Putamen (tissue), 1 donor: ENCODE data around the gene RAPGEF6.
"Not testable (repeated sequence)": the region's sequence is repeated elsewhere in the genome, so short reads cannot be mapped to it uniquely, and the experiment has no call there.

Experiments used
- DNase-seq: peaks from one replicate; pipeline ENCODE4 v3.0.0-alpha.2; 2016; ENCODE audit warnings: low spot score

Gene RAPGEF6, protein sequence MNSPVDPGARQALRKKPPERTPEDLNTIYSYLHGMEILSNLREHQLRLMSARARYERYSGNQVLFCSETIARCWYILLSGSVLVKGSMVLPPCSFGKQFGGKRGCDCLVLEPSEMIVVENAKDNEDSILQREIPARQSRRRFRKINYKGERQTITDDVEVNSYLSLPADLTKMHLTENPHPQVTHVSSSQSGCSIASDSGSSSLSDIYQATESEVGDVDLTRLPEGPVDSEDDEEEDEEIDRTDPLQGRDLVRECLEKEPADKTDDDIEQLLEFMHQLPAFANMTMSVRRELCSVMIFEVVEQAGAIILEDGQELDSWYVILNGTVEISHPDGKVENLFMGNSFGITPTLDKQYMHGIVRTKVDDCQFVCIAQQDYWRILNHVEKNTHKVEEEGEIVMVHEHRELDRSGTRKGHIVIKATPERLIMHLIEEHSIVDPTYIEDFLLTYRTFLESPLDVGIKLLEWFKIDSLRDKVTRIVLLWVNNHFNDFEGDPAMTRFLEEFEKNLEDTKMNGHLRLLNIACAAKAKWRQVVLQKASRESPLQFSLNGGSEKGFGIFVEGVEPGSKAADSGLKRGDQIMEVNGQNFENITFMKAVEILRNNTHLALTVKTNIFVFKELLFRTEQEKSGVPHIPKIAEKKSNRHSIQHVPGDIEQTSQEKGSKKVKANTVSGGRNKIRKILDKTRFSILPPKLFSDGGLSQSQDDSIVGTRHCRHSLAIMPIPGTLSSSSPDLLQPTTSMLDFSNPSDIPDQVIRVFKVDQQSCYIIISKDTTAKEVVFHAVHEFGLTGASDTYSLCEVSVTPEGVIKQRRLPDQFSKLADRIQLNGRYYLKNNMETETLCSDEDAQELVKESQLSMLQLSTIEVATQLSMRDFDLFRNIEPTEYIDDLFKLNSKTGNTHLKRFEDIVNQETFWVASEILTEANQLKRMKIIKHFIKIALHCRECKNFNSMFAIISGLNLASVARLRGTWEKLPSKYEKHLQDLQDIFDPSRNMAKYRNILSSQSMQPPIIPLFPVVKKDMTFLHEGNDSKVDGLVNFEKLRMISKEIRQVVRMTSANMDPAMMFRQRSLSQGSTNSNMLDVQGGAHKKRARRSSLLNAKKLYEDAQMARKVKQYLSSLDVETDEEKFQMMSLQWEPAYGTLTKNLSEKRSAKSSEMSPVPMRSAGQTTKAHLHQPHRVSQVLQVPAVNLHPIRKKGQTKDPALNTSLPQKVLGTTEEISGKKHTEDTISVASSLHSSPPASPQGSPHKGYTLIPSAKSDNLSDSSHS (N-terminal part only)

DNA sequence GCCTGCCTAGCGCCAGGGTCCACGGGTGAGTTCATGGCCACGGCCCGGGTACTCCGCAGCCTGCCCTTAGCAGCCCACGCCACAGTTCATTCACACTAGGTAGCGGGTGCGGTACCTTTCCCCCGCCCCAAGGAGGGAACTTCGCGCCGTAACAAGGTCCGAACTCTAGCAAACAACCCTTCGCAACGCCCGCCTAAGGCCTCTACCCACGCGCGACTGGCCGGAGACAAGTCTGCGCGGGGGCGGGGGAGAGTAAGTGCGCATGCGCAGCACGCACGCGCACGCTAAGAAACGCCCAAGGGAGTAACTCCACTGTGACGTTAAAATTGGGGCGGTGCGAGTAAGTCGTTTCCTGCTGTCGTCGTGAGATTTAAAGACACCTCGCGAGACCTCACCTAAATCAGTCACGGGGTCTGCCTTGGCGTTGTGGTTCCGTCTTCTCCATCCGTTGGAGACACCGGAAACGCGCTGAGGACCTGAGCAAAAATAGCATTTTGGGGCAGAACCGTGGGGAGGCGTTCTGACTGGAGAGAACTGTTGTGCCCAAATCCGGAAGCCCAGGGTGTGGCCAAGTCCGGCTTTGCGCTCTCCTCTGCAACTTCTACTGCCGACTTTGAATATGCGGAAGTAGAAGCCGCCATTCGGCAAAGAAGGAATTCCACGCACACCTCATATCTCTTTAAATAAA is at the start of gene RAPGEF6:
Gene RAPGEF6 (minus strand): TSS at position 234 of the 688 bp plus-strand sequence. CDS start 199 bp downstream, at position 35.
- DNase-seq: peak; percentile 99

DNA sequence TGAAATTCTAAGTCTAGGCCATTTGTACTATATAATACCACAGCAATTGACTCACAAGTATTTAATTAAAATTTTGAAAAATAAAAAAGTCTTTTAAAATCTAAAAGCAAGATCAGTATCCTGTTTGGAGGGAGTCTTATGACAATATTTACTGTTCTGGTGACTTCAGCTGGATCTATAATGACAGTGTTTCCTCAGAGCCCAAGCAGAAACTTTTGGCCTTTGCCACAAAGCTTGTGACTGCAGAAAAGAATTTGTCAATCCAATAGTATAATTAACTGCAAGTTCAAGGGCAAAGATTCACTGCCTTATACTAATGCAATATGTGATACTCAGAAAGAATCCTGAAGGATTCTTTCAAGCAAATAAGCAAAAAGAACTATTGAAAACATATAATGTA is 49.6 kb upstream of the RAPGEF6 start:
- no peak for DNase-seq

DNA sequence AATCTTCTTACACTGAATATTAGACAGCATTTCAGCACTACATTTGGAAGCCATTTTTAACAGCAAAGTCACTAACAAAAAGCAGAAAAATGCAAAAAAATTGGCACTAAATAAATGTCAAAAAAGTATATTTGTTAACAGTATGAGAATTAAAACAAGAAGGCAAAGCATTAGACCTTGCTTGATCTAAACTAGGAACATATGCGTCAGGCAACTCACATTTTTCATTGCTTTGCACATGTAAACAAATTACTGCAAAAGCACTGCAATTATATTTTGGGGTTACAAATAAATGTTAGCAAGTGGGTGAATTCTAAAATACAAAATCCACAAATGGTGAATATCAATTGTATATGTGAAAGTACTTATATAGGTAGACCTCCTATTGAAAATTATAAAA is 49.0 kb upstream of the RAPGEF6 start:
- no peak for DNase-seq

DNA sequence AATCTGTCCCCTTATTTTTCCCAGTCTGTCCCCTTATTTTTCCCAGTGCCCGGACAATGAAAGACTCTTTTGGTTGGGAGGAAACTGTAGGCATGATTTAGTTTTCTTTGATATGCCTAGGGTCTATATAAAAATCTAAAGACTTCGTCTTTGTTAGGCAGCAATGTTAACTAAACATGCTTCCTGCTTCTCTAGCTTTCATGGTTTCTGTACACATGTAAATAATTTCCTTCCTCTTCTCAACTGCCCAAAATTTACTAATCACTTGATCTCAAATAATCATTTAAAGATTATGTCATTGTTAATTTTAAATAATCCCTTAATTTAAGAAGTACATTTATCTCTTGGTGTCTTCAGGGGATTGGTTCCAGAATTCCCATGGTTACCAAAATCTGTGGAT is 47.8 kb upstream of the RAPGEF6 start:
- no peak for DNase-seq

DNA sequence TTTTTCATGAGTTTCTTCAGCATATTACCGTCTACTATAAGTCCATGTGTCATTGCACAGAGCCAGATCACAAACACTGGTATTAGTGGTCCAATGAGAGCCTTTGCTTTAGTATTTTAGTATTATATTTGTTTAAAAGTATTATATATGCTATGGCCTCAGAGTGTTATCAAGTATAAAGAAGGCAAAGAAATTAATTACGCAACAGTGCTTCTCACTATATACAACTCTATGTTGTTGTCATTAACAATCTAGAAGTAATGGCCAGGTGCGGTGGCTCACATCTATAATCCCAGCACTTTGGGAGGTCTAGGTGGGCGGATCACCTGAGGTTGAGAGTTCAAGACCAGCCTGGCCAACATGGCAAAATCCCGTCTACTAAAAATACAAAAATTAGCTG is 47.1 kb upstream of the RAPGEF6 start:
- DNase-seq: no peak

DNA sequence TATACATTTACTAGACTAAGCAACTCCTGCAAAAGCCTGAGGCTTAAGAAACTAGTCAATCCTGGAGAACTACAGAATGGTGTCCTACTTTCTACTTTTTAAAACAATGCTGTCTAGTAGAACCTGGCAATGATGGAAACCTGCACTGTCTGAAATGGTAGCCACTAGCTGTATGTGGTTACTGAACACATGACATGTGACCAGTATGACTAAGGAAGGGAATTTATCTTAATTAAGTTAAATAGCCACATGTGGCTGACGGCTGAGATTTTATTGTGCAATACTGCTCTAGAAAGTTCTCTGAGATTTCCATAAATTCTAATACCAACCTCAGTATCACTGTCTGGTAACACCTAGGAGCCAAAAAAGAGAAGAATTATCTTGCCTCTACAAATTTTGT is 44.9 kb upstream of the RAPGEF6 start:
- no peak for DNase-seq

DNA sequence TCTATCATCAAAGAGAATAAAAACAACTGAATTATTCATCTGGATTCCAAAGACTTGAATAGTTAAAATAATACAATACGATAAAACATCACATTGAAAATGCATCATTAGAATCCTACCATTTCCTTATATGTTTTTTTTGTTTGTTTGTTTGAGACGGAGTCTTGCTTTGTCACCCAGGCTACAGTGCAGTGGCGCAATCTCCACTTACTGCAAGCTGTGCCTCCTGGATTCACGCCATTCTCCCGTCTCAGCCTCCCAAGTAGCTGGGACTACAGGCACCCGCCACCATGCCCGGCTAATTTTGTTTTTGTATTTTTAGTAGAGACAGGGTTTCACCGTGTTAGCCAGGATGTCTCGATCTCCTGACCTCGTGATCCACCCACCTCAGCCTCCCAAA is 43.2 kb upstream of the RAPGEF6 start:
- not testable (repeated sequence) for DNase-seq

DNA sequence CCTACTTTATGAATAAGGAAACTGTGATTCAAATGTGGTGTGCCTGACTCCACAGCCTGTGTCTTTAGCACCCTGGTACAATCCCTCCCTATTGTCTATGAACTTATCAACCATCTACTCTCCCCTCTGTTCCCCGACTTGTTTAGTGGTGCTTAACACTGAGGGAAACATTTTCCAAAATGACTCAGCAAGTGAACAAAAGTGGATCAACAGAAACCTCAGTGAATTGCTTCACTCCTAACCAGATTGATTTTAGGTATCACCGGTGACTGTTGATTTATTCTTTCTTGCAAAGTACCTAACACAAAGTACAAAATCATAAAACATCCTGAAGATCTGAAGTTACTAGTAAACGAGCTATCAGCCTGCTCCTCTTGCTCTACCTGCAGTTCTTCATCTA is 42.1 kb upstream of the RAPGEF6 start:
- DNase-seq: no peak

DNA sequence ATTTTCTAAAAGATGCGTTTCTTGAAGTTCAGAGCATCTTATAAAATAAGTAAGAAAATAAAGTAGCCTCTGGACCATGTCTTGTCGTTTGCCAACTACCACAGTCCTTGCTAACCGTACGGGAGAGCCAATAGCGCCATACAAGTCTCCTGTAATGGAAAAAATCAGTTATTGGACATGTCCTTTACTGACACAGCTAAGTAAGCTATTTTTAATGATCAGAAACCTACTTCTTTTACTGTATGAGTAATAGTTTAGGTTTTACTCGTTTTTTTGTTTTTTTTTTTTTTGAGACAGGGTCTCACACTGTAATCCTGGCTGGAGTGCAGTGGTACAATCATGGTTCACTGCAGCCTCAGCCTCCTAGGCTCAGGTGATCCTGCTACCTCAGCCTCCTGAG is 37.7 kb upstream of the RAPGEF6 start:
- DNase-seq: no peak

DNA sequence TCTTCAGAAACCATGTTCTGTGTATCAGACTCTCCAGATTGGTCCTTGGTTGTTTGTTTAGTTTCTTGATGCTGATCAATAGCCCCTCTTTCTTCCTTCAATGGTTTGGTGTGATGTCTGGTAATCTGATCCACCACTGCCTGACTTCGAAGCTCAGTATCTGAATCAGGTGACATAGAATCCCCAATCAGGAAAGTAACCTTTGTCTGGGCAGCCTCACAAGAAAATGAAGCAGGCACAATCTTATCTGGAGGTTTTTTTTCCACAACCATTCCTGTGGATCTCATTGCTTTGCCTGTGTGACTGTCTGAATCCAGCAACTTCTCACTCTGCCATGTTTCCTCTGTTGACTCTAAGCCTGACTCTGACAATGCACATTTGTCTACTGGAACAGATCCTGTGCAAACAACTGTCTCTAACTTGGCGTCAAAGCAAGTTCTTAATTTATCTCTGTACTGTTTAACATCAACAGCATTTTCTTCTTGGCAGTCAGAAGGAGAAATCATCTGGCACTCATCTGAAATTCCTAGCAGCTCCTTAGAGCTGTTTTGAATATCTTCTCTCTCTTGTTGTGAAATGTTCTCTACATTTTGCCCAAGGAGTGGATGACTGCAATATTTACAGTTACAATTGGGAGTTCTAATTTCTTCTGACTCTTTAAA is 37.1 kb upstream of the RAPGEF6 start:
- DNase-seq: peak; percentile 75

DNA sequence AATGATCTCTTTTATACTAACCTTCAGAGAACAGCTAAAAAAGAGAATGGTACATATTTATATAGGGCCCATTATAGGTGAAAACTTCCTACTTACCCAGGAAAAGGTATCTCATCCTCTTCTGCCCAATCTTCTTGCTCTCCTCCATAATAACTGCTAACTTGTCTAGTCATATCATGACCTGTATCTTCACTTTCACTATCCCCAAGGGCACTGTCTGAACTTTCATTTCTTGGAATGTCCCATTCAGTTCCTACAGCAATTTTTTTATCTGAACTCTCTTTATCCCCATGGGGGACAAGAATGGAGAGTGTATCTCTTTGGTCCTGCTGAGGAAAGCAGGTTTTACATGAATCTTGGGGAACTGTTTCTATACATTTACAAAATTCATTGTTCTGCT is 36.4 kb upstream of the RAPGEF6 start:
- no peak for DNase-seq

DNA sequence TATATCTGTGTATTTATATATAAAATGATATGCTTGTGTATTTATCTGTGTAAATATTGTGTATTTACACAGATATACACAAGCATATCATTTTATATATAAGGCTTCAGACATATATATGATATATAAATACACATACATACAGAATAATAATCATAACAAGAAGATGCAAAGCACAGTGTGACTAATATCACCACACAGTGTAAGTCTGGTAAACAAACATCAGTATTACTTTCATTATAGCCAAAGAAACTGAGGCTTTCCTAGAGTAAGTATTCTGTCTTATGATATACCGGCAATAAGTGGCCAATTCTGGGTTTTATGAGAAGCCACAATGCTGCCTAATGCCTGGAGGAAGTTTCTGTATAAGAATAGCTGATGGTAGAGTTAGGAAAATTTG is 29.9 kb upstream of the RAPGEF6 start:
- DNase-seq: no peak

DNA sequence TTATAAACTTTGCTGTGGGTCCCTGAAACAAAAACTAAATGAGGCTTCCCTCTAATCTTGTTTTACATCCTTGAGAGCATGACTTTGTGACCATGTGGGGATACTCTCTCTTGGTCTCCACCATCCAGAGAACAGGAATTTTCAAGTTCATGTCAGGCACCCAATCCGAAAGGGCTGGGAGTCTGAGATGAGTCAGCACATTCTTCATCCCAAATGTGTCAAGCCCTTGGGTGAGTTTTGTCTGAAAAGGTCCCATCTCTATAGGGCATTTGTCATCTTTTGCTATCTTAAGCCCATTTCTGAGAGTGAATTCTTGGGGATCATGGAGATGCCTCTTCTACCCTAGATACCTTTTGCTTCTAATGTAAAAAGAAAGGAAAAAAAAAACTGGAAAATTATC is 26.9 kb upstream of the RAPGEF6 start:
- no peak for DNase-seq

DNA sequence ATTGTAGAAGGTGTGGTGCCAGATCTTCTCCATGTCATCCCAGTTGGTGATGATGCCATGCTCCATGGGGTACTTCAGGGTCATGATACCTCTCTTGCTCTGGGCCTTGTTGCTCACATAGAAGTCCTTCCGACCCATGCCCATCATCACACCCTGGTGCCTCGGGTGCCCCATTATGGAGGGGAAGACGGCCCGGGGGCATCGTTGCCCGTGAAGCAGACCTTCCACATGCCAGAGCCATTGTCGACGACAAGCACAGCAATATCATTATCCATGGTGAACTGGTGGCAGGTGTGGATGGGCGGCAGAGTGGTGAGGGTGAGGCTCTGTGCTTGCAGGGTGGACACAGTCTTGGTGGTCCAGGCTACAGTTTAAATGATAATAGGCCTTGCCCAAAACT is 24.8 kb upstream of the RAPGEF6 start:
- DNase-seq: no peak

DNA sequence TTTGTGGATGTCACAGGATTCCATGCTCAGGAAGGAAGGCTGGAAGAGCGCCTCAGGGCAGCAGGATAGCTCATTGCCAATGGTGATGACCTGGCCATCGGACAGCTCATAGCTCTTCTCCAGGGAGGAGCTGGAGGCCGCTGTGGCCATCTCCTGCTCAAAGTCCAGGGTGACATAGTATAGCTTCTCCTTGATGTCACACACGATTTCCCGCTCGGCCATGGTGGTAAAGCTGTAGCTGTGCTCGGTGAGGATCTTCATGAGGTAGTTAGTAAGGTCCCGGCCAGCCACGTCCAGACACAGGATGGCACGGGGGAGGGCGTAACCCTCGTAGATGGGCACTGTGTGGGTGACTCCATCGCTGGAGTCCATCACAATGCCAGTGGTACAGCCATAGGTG is 24.3 kb upstream of the RAPGEF6 start:
- no peak for DNase-seq

DNA sequence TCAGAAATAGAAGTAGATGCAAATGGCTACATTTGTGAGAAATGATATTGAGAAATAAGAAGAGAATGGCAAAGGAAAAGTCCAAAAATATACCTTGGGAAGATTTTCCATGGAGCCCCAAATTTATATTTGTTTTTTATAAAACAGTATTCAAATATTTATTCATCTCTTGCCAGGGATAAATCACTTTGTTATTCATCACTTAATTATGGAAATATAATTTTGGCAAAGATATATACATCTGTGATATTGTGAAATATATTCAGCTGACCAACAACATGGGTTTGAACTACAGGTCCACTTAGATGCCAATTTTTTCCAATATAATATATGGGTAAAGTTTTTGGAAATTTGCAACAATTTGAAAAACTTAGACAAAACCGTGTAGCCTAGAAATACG is 19.7 kb upstream of the RAPGEF6 start:
- DNase-seq: no peak

DNA sequence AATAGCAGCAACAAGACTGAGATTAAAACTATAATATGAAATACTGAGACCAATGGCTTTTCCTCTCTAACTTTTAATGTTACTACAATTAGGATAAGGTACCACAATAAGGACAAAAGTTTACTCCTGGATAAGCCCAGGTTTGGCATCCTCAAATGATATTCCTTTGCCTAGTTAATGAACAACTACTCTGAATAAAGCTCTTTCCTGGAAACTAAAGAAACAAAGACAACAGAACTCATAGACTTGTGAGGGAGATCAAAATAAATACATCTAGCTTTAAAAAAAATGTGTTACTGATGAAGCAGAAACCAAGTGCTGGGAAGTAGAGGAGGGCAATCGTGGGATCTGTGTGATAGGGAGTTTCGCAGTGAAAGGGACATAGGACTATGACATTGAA is 19.3 kb upstream of the RAPGEF6 start:
- no peak for DNase-seq

DNA sequence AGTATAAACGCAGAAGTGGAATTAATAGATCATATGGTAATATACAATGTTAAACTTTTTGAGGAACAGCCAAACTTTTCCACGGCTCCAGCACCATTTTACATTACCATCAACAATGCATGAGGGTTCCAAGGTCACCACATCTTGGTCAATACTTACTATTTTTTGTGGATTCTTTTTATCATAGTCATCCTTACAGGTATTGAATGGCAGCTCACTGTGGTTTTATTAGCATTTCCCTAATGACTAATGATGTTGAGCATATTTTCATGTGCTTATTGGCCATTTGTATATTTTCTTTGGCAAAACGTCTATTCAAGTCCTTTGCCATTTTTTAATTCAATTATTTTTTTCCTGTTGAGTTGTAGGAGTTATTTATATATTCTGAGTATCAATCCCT is 14.1 kb upstream of the RAPGEF6 start:
- no peak for DNase-seq

DNA sequence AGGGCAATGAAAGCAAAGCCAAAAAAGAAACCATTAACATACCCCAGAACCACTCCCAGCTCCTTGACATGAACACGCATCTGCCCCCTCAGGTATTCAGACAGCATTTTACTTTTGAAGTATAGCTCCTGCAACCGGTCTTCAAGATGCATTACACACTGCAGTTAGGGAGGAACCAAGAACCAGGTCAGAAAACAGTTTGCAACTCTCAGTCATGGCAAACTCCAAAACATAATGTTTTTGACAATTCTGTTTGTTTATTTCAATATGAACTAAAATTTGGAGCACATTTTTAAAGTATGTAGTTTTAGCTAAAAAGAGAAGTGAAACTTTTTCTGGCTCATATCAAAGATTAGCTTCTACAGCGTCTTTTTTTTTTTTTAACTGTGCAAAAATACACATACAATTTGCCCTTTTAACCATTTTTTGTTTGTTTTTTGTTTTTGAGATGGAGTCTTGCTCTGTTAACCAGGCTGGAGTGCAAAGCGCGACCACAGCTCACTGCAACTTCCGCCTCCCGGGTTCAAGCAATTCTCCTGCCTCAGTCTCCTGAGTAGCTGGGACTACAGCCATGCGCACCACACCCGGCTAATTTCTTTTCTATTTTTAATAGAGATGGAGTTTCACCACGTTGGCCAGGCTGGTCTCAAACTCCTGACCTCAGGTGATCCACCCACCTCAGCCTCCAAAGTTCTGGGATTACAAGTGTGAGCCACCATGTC is 12.2 kb upstream of the RAPGEF6 start:
- DNase-seq: no peak

DNA sequence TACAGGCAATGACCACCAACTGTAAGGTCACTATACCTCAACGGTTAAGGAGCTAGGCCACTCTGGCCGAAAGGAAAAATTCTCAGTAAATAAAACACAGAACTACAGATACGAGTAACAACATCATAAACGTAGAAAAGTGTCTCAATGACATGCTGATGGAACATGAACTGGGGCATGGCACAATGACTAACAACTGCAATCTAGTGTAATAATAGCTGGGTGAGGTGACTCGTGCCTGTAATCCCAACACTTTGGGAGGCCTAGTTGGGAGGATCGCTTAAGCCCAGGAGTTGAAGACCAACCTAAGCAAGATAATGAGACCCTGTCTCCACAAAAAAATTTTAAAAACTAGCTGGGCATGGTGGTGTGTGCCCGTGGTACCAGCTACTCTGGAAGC is 9.8 kb upstream of the RAPGEF6 start:
- no peak for DNase-seq

DNA sequence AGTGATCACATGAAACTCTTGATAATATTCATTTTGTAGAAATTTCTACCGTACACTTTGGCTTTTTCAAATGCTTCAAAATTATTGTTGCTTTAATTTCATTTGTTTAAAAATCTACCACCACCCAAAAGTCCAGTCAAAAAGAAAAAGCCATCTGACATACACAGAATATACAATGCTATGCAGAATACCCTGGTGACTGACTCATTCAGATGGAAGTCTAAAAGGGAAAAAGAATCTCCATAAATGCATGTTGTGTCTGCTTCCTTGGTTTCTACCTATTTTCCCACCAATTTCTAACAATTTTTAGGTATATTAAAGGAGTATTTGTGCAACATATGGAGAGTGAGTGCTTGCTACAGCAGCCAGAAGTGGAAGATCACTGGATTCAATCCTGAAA is 9.3 kb upstream of the RAPGEF6 start:
- DNase-seq: no peak
